HepG2 (cell line): ENCODE data around the gene SF3A2. TPM values are rescaled to one million over a fixed set of nuclear protein-coding genes. Genes with fewer than 3 reads are reported as not detected.

Experiments
- AHR ChIP-seq: IDR thresholded peaks from 2 replicates; pipeline ENCODE4 v1.6.1; 2018; ENCODE audit warnings: missing genetic modification reagents, missing compliant biosample characterization
- ATAD3A ChIP-seq: sonication (generic); formaldehyde crosslinking; IDR thresholded peaks from 2 replicates; pipeline ENCODE4 v1.4.0; 2020; ENCODE audit warnings: missing genetic modification reagents
- ATF4 ChIP-seq, 2 experiments: fragments of 450-650 bp in 1 of 2; sonication (generic) in 1 of 2; formaldehyde crosslinking; IDR thresholded peaks; 2 replicates each; pipeline versions ENCODE4 v1.5.0 to v1.8.0; 2020 to 2022; ENCODE audit warnings: mild to moderate bottlenecking in 1 of 2, missing genetic modification reagents in 1 of 2
- ATF7-NPFF ChIP-seq: sonication (generic); formaldehyde crosslinking; IDR thresholded peaks from 2 replicates; pipeline ENCODE4 v1.8.1; 2023; ENCODE audit warnings: mild to moderate bottlenecking, low read depth, missing genetic modification reagents, moderate library complexity
- CENPT ChIP-seq: sonication (generic); formaldehyde crosslinking; IDR thresholded peaks from 2 replicates; pipeline ENCODE4 v1.8.0; 2022; ENCODE audit warnings: low read depth, mild to moderate bottlenecking, moderate library complexity, missing genetic modification reagents
- FOSL1 ChIP-seq: sonication (generic); formaldehyde crosslinking; IDR thresholded peaks from 2 replicates; pipeline ENCODE4 v1.9.0; 2021; ENCODE audit warnings: missing genetic modification reagents, borderline replicate concordance
- FOXK1 ChIP-seq: sonication (generic); formaldehyde crosslinking; IDR thresholded peaks from 2 replicates; pipeline ENCODE4 v1.4.0; 2020; ENCODE audit warnings: low read depth, missing genetic modification reagents, borderline replicate concordance
- HNRNPUL1 ChIP-seq: fragments of 200-400 bp; formaldehyde crosslinking; IDR thresholded peaks from 2 replicates; pipeline ENCODE4 v1.6.1; 2017; ENCODE audit warnings: low read depth, mild to moderate bottlenecking, low read length, moderate library complexity
- KLF12 ChIP-seq: sonication (generic); formaldehyde crosslinking; IDR thresholded peaks from 2 replicates; pipeline ENCODE4 v1.4.0; 2020; ENCODE audit warnings: missing genetic modification reagents, borderline replicate concordance
- PHF20 ChIP-seq: sonication (generic); formaldehyde crosslinking; IDR thresholded peaks from 2 replicates; pipeline ENCODE4 v1.5.0; 2020; ENCODE audit warnings: mild to moderate bottlenecking, missing genetic modification reagents
- PHF8 ChIP-seq: sonication (generic); formaldehyde crosslinking; IDR thresholded peaks from 2 replicates; pipeline ENCODE4 v1.5.0; 2020; ENCODE audit warnings: missing genetic modification reagents
- REL ChIP-seq: sonication (generic); formaldehyde crosslinking; conservative IDR thresholded peaks from 2 replicates; pipeline ENCODE4 v1.8.0; 2022; ENCODE audit warnings: mild to moderate bottlenecking, missing genetic modification reagents, moderate library complexity
- SNRNP70 ChIP-seq: fragments of 200-400 bp; formaldehyde crosslinking; IDR thresholded peaks from 2 replicates; pipeline ENCODE4 v1.6.1; 2017; ENCODE audit warnings: mild to moderate bottlenecking, low read depth, low read length, moderate library complexity
- TP53 ChIP-seq: sonication (generic); formaldehyde crosslinking; conservative IDR thresholded peaks from 2 replicates; pipeline ENCODE4 v1.4.0; 2020; ENCODE audit warnings: missing genetic modification reagents
- ZGPAT ChIP-seq: IDR thresholded peaks from 2 replicates; pipeline ENCODE4 v1.6.1; 2016; ENCODE audit warnings: mild to moderate bottlenecking
- ZNF224 ChIP-seq: sonication (generic); formaldehyde crosslinking; IDR thresholded peaks from 2 replicates; pipeline ENCODE4 v1.5.0; 2020; ENCODE audit warnings: mild to moderate bottlenecking, missing genetic modification reagents
- ZNF235 ChIP-seq: sonication (generic); formaldehyde crosslinking; IDR thresholded peaks from 2 replicates; pipeline ENCODE4 v1.8.1; 2023; ENCODE audit warnings: mild to moderate bottlenecking, missing genetic modification reagents, borderline replicate concordance
- ZNF766 ChIP-seq: sonication (generic); formaldehyde crosslinking; IDR thresholded peaks from 2 replicates; pipeline ENCODE4 v1.5.0; 2020; ENCODE audit warnings: missing genetic modification reagents, borderline replicate concordance
- polyA plus RNA-seq, 8 experiments: library from polyadenylated mRNA; depleted of rRNA in 3 of 8; stranded (reverse) in 7 of 8; unstranded in 1 of 8; fragments of >200 nt; fragmentation: Illumina TruSeq in 4 of 8; extraction: Trizol in 4 of 8; gene quantifications; 2 replicates each; pipeline versions ENCODE4 v1.2.1 to v1.2.3, GENCODE V29; 2011 to 2016; ENCODE audit warnings: low read depth in 4 of 8, missing spikeins in 1 of 8, mixed read lengths in 1 of 8; ENCODE audit not compliant: insufficient read depth in 1 of 8
- total RNA-seq, 5 experiments: library from RNA; depleted of rRNA; stranded (reverse); fragments of >200 nt; fragmentation: Illumina TruSeq; extraction: Trizol; gene quantifications; 2 replicates each; pipeline ENCODE4 v1.2.3, GENCODE V29; 2016; ENCODE audit warnings: low read depth in 1 of 5
- TF ChIP-seq, protein P1 (sequence below): sonication (generic); formaldehyde crosslinking; IDR thresholded peaks from 2 replicates; pipeline ENCODE4 v1.9.0; 2021; ENCODE audit warnings: mild to moderate bottlenecking, missing genetic modification reagents

Gene SF3A2
- total and polyA plus RNA-seq, 2 of the 13 experiments (the other 11 are each of a cell fraction or from before 2014, with no cell fraction given): 8.6 to 8.8 TPM

- TF ChIP-seq ZNF766 (CRISPR knock-in tag): 0 out of 2 replicates have a peak, but pooled peaks have one; percentile 31
- 0 out of 2 replicates have a peak, but pooled peaks have one; percentile 16 for TF ChIP-seq ZGPAT (CRISPR knock-in tag)
- no peak for TF ChIP-seq PHF20 (CRISPR knock-in tag)
- TF ChIP-seq, protein P1, sequence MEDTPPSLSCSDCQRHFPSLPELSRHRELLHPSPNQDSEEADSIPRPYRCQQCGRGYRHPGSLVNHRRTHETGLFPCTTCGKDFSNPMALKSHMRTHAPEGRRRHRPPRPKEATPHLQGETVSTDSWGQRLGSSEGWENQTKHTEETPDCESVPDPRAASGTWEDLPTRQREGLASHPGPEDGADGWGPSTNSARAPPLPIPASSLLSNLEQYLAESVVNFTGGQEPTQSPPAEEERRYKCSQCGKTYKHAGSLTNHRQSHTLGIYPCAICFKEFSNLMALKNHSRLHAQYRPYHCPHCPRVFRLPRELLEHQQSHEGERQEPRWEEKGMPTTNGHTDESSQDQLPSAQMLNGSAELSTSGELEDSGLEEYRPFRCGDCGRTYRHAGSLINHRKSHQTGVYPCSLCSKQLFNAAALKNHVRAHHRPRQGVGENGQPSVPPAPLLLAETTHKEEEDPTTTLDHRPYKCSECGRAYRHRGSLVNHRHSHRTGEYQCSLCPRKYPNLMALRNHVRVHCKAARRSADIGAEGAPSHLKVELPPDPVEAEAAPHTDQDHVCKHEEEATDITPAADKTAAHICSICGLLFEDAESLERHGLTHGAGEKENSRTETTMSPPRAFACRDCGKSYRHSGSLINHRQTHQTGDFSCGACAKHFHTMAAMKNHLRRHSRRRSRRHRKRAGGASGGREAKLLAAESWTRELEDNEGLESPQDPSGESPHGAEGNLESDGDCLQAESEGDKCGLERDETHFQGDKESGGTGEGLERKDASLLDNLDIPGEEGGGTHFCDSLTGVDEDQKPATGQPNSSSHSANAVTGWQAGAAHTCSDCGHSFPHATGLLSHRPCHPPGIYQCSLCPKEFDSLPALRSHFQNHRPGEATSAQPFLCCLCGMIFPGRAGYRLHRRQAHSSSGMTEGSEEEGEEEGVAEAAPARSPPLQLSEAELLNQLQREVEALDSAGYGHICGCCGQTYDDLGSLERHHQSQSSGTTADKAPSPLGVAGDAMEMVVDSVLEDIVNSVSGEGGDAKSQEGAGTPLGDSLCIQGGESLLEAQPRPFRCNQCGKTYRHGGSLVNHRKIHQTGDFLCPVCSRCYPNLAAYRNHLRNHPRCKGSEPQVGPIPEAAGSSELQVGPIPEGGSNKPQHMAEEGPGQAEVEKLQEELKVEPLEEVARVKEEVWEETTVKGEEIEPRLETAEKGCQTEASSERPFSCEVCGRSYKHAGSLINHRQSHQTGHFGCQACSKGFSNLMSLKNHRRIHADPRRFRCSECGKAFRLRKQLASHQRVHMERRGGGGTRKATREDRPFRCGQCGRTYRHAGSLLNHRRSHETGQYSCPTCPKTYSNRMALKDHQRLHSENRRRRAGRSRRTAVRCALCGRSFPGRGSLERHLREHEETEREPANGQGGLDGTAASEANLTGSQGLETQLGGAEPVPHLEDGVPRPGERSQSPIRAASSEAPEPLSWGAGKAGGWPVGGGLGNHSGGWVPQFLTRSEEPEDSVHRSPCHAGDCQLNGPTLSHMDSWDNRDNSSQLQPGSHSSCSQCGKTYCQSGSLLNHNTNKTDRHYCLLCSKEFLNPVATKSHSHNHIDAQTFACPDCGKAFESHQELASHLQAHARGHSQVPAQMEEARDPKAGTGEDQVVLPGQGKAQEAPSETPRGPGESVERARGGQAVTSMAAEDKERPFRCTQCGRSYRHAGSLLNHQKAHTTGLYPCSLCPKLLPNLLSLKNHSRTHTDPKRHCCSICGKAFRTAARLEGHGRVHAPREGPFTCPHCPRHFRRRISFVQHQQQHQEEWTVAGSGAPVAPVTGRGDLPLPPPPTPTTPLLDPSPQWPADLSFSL (CRISPR knock-in tag): no peak
- TF ChIP-seq SNRNP70: peak; percentile 92
- TF ChIP-seq TP53 (CRISPR knock-in tag): no peak
- TF ChIP-seq ATAD3A (CRISPR knock-in tag): no peak
- peak; percentile 36; the same call in 1 of the 2 replicates for TF ChIP-seq FOXK1 (CRISPR knock-in tag)
- TF ChIP-seq KLF12 (CRISPR knock-in tag): 0 out of 2 replicates have a peak, but pooled peaks have one; percentile 29
- TF ChIP-seq FOSL1 (CRISPR knock-in tag): no peak
- TF ChIP-seq ZNF224 (CRISPR knock-in tag): no peak
- no peak for TF ChIP-seq HNRNPUL1
- TF ChIP-seq CENPT (CRISPR knock-in tag): no peak
- TF ChIP-seq ZNF235 (CRISPR knock-in tag): no peak
- no peak for TF ChIP-seq AHR (CRISPR knock-in tag)
- TF ChIP-seq REL (CRISPR knock-in tag): 0 out of 2 replicates have a peak, but pooled peaks have one; percentile 56
- peak; percentile 58; the same call in 1 of the 2 replicates for TF ChIP-seq ATF7-NPFF (CRISPR knock-in tag)
- peak; percentile 42 for TF ChIP-seq PHF8 (CRISPR knock-in tag)
- peak in 1 of 2 experiments; percentile 94; a peak in 2 of 4 replicates for TF ChIP-seq ATF4 (CRISPR knock-in tag; IDR thresholded peaks at IDR 0.05)
These were observed 34.0 kb downstream of the SF3A2 start (continued) for GRCh38 chr19:2270423-2271233.
